GM23248 (cell line): Measurements from ENCODE around the gene SLC8A2. TPM values are rescaled to one million over a fixed set of nuclear protein-coding genes. Genes with fewer than 3 reads are reported as not detected.

Source experiments
- DNase-seq: peaks from one replicate; pipeline ENCODE4 v3.0.0-alpha.2; 2015
- H2AFZ ChIP-seq: fragments of 200-600 bp; sonication (generic); 2 replicates; pipeline ENCODE4 v1.6.1; 2016; ENCODE audit warnings: antibody characterized with exemption
- H3F3A ChIP-seq: fragments of 200-600 bp; sonication (generic); 2 replicates; pipeline ENCODE4 v1.6.1; 2016; ENCODE audit warnings: mild to moderate bottlenecking, antibody characterized with exemption, mixed run types; ENCODE audit not compliant: insufficient read depth
- H3K27ac ChIP-seq: fragments of 200-600 bp; sonication (generic); 2 replicates; pipeline ENCODE4 v1.5.1; 2016; ENCODE audit warnings: mild to moderate bottlenecking
- H3K27me3 ChIP-seq: fragments of 200-600 bp; sonication (generic); replicated peaks from 2 replicates; pipeline ENCODE4 v1.6.1; 2016; ENCODE audit warnings: mild to moderate bottlenecking; ENCODE audit not compliant: insufficient read depth
- H3K36me3 ChIP-seq: fragments of 200-600 bp; sonication (generic); 2 replicates; pipeline ENCODE4 v1.6.1; 2016; ENCODE audit warnings: low read depth, mild to moderate bottlenecking
- H3K4me1 ChIP-seq: fragments of 200-600 bp; sonication (generic); 2 replicates; pipeline ENCODE4 v1.6.1; 2016; ENCODE audit warnings: mild to moderate bottlenecking; ENCODE audit not compliant: insufficient read depth
- H3K4me2 ChIP-seq: fragments of 200-600 bp; sonication (generic); one replicate; pipeline ENCODE4 v1.6.1; 2016; ENCODE audit warnings: mild to moderate bottlenecking; ENCODE audit not compliant: unreplicated experiment
- H3K4me3 ChIP-seq: fragments of 200-600 bp; sonication (generic); 2 replicates; pipeline ENCODE4 v1.5.1; 2016; ENCODE audit warnings: mild to moderate bottlenecking
- H3K79me2 ChIP-seq: fragments of 200-600 bp; sonication (generic); 2 replicates; pipeline ENCODE4 v1.6.1; 2016; ENCODE audit warnings: mild to moderate bottlenecking; ENCODE audit not compliant: insufficient read depth
- H3K9ac ChIP-seq: fragments of 200-600 bp; sonication (generic); 2 replicates; pipeline ENCODE4 v1.6.1; 2016; ENCODE audit warnings: mild to moderate bottlenecking
- H3K9me2 ChIP-seq: fragments of 200-600 bp; sonication (generic); 2 replicates; pipeline ENCODE4 v1.6.1; 2016; ENCODE audit warnings: mixed run types, mild to moderate bottlenecking, moderate library complexity; ENCODE audit not compliant: insufficient read depth
- H3K9me3 ChIP-seq: fragments of 200-600 bp; sonication (generic); one replicate; pipeline ENCODE4 v1.6.1; 2017; ENCODE audit warnings: low read depth
- H4K20me1 ChIP-seq: fragments of 200-600 bp; sonication (generic); 2 replicates; pipeline ENCODE4 v1.6.0; 2016; ENCODE audit not compliant: insufficient read depth
- EZH2 ChIP-seq: fragments of 200-600 bp; sonication (generic); IDR thresholded peaks from 2 replicates; pipeline ENCODE4 v1.6.1; 2018; ENCODE audit warnings: antibody characterized with exemption, mild to moderate bottlenecking; ENCODE audit not compliant: insufficient read depth, poor library complexity, severe bottlenecking
- EZH2phosphoT487 ChIP-seq: fragments of 200-600 bp; sonication (generic); IDR thresholded peaks from 2 replicates; pipeline ENCODE4 v1.6.1; 2018; ENCODE audit warnings: antibody characterized with exemption, moderate library complexity, mild to moderate bottlenecking, low read depth; ENCODE audit not compliant: insufficient read depth
- WGBS, 2 experiments: methylation state at CpG; one replicate each; pipeline ENCODE4 v1.1.6; 2015 to 2017; ENCODE audit warnings: low lambda C conversion rate in 2 of 2, low coverage in 1 of 2; ENCODE audit errors: missing lambda C conversion rate in 2 of 2; 5-methylcytosine and 5-hydroxymethylcytosine counted together
- in situ Hi-C: fragments of 300-500 bp; cut with MboI; formaldehyde crosslinking; loops from 2 replicates; pipeline ENCODE4 v1.15.0; 2020
- polyA plus RNA-seq: library from polyadenylated mRNA; unstranded; fragments of >200 nt; fragmentation: Nextera tagmentation; extraction: Ambion mirVana; gene quantifications from 2 replicates; pipeline ENCODE4 v1.2.1, GENCODE V29; 2016
- total RNA-seq: library from RNA; depleted of rRNA; stranded (reverse); fragments of >200 nt; shearing (Covaris generic); gene quantifications from 2 replicates; pipeline ENCODE4 v1.2.3, GENCODE V29; 2014

Gene SLC8A2
- total and polyA plus RNA-seq, 2 experiments from 2014 or later: not detected

DNA sequence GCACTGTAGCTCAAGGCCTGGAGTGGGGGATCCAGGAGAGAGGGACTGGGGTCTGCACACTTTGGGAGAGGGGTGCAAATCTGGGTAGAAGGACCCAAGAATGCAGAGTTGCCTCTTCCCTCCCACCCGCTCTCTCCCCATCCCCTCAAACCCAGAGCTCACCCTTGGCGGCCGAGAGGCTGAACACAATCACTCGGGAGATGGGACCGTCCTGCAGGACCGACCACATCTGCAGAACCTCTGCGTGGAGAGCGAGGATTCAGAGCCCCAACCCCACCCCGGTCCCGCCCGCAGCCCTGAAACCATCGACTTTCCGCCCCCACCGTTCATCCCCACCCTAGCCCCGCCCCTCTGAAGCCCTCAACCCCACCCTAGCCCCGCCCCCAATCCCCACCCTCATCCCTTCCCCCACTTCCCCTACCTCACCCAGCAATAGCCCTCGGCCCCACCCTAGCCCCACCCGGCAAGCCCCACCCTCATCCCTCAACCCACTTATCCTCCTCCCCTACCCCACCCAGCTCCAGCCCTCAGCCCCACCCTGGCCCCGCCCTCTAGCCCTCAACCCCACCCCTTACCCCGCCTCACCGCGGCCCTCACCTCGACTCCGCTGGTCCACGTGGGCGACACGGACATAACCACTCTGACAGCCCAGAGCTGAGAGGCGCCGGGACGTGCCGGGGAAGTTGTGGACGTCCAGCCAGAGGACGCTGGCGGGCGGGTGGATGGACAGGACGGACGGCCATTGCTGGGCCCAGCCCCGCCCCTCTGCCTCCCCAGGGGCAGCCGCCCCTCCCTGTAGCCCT lies 8.2 kb upstream of the SLC8A2 start:
- H2AFZ ChIP-seq: no peak overlapping the region
- TF ChIP-seq EZH2phosphoT487: no peak
- TF ChIP-seq EZH2: no peak
- H3K36me3 ChIP-seq: no peaks in the 10 kb centered on the region
- WGBS, 2 experiments: 27 to 37% methylated on average over 17 to 39 of the region's 39 CpGs
- no peaks in the 10 kb centered on the region for H3K27me3 ChIP-seq
- H3K9me3 ChIP-seq: no peaks in the 10 kb centered on the region
- H3K4me1 ChIP-seq: peaks cover 3% of the 10 kb centered on the region; the same call in 1 of the 2 replicates
- no peak overlapping the region for H3K4me2 ChIP-seq
- H3K4me3 ChIP-seq: no peak overlapping the region
- no peaks in the 10 kb centered on the region for H4K20me1 ChIP-seq
- H3F3A ChIP-seq: 0 out of 2 replicates have a peak, but pooled peaks cover under 1% of the 10 kb centered on the region
- no peaks in the 10 kb centered on the region for H3K79me2 ChIP-seq
- DNase-seq: no peak
- no peak overlapping the region for H3K27ac ChIP-seq
- no peaks in the 10 kb centered on the region for H3K9me2 ChIP-seq
- in situ Hi-C loops: no loop called here
- H3K9ac ChIP-seq: no peak overlapping the region

- Histone ChIP-seq H3K36me3 (no peaks in the 10 kb centered on the region), H3K4me1 (no peaks in the 10 kb centered on the region), H3K9me3 (no peaks in the 10 kb centered on the region), H3K9me2 (no peaks in the 10 kb centered on the region), H3K79me2 (no peaks in the 10 kb centered on the region), H3K4me2 (no peak overlapping the region), H3F3A (no peaks in the 10 kb centered on the region), H3K4me3 (no peak overlapping the region), H3K9ac (no peak overlapping the region), H2AFZ (no peak overlapping the region), H4K20me1 (no peaks in the 10 kb centered on the region), H3K27ac (no peak overlapping the region), H3K27me3 (no peaks in the 10 kb centered on the region; the same call in 1 of the 2 replicates)
- no peak for DNase-seq
- TF ChIP-seq EZH2: no peak
- no peak for TF ChIP-seq EZH2phosphoT487
- in situ Hi-C loops: no loop called here
- 87 to 88% methylated on average over 17 of the region's 17 CpGs for whole genome bisulfite sequencing, 2 experiments
Observed at GRCh38 chr19:47476438-47476972, 4.8 kb upstream of the SLC8A2 start.

GRCh38 chr19:47475465-47475864 lies 3.8 kb upstream of the SLC8A2 start:
- Histone ChIP-seq H3K9ac (no peak overlapping the region), H3K9me2 (no peaks in the 10 kb centered on the region), H3F3A (no peaks in the 10 kb centered on the region), H3K36me3 (no peaks in the 10 kb centered on the region), H3K4me2 (no peak overlapping the region), H4K20me1 (no peaks in the 10 kb centered on the region), H3K27ac (no peak overlapping the region), H3K27me3 (peaks cover 7% of the 10 kb centered on the region), H3K4me1 (no peaks in the 10 kb centered on the region), H2AFZ (no peak overlapping the region), H3K79me2 (no peaks in the 10 kb centered on the region), H3K4me3 (no peak overlapping the region), H3K9me3 (no peaks in the 10 kb centered on the region)
- DNase-seq: no peak
- in situ Hi-C loops: no loop called here
- 81 to 85% methylated on average over 9 of the region's 9 CpGs for WGBS, 2 experiments
- TF ChIP-seq EZH2phosphoT487 (no peak), EZH2 (no peak)

DNA sequence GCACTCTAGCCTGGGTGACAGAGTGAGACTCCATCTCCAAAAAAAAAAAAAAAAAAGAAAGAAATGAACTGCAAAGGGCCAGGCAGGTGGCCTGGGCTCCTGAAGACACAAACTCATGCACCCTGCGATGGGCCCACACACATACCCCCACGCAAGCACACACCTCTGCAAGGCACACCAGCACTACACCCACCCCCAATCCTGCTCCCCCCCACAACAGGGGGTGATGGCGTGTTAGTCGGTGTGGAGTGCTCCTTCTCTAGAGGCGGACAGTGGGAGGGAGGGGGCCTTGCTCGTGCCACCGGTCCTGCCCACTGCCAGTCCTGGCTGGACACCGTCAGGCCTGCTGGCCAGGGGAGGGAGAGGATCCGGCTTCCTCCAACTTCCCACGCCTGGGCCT lies 1.6 kb upstream of the SLC8A2 start:
- in situ Hi-C loops: no loop called here
- H3K27ac ChIP-seq: no peak overlapping the region
- no peak overlapping the region for H3K4me2 ChIP-seq
- H2AFZ ChIP-seq: no peak overlapping the region
- H3K9ac ChIP-seq: no peak overlapping the region
- no peaks in the 10 kb centered on the region for H4K20me1 ChIP-seq
- no peak overlapping the region for H3K4me3 ChIP-seq
- H3K4me1 ChIP-seq: no peaks in the 10 kb centered on the region
- H3K9me3 ChIP-seq: no peaks in the 10 kb centered on the region
- 62 to 71% methylated on average over 7 to 10 of the region's 10 CpGs for WGBS, 2 experiments
- H3K9me2 ChIP-seq: no peaks in the 10 kb centered on the region
- H3K79me2 ChIP-seq: no peaks in the 10 kb centered on the region
- H3F3A ChIP-seq: no peaks in the 10 kb centered on the region
- H3K27me3 ChIP-seq: peaks cover 28% of the 10 kb centered on the region
- no peak for DNase-seq
- no peaks in the 10 kb centered on the region for H3K36me3 ChIP-seq
- no peak for TF ChIP-seq EZH2phosphoT487
- TF ChIP-seq EZH2: no peak
